Kidney (tissue), 14 donors: ENCODE measurements around the gene SNTG2. TPM values are rescaled to one million over a fixed set of nuclear protein-coding genes. Genes with fewer than 3 reads are reported as not detected.
A peak's percentile ranks its signal among the peaks of the same experiment; 100 is the strongest.
"Not testable (repeated sequence)": the region's sequence is repeated elsewhere in the genome, so short reads cannot be mapped to it uniquely, and the experiment has no call there.

Source experiments
- DNase-seq, 5 donors: peaks; one replicate each; pipeline ENCODE4 v3.0.0-alpha.2; 2013 to 2020
- FAIRE-seq: peaks from 2 replicates; lab custom pipeline; 2012; peaks lifted over from hg19 to GRCh38; lab: Jason Lieb, UNC
- H3K27ac ChIP-seq, 2 donors: one replicate each; pipeline ENCODE4 v1.7.0; 2013; ENCODE audit warnings: low read depth in 2 of 2, low read length in 2 of 2, inconsistent platforms in 1 of 2
- H3K27me3 ChIP-seq: one replicate; pipeline ENCODE4 v1.7.1; 2013; ENCODE audit warnings: low read length, inconsistent platforms; ENCODE audit not compliant: control insufficient read depth, insufficient read depth
- H3K36me3 ChIP-seq, 3 donors: one replicate each; pipeline versions ENCODE4 v1.7.0 to v1.7.1; 2013; ENCODE audit warnings: low read length in 3 of 3, control low read depth in 1 of 3, inconsistent platforms in 1 of 3; ENCODE audit not compliant: insufficient read depth in 3 of 3, control insufficient read depth in 2 of 3
- H3K4me1 ChIP-seq, 3 donors: one replicate each; pipeline versions ENCODE4 v1.7.0 to v1.7.1; 2013; ENCODE audit warnings: low read length in 3 of 3, inconsistent platforms in 1 of 3, low read depth in 1 of 3; ENCODE audit not compliant: control insufficient read depth in 2 of 3, insufficient read depth in 2 of 3
- H3K4me3 ChIP-seq, 3 donors: one replicate each; pipeline versions ENCODE4 v1.7.0 to v1.8.1; 2013; ENCODE audit warnings: low read length in 3 of 3, control low read depth in 1 of 3, inconsistent platforms in 1 of 3
- H3K9ac ChIP-seq, 3 donors: one replicate each; pipeline versions ENCODE4 v1.7.0 to v1.7.1; 2013; ENCODE audit warnings: low read length in 3 of 3, control low read depth in 1 of 3, inconsistent platforms in 1 of 3
- H3K9me3 ChIP-seq, 3 donors: one replicate each; pipeline versions ENCODE4 v1.7.0 to v1.7.1; 2013; ENCODE audit warnings: low read length in 3 of 3, control low read depth in 1 of 3, inconsistent platforms in 1 of 3; ENCODE audit not compliant: control insufficient read depth in 2 of 3, insufficient read depth in 1 of 3
- intact Hi-C: fragments of 100-400 bp; cut with DNase I; formaldehyde crosslinking; loops from one replicate; pipeline ENCODE4 v1.11.1; 2022
- polyA plus RNA-seq: library from polyadenylated mRNA; stranded (reverse); fragments of 350-450 nt; fragmentation: Illumina TruSeq; extraction: RNeasy Lipid Tissue Mini Kit (QIAGEN cat#74804); gene quantifications from one replicate; pipeline ENCODE4 v1.2.3, GENCODE V29; 2014; ENCODE audit warnings: low read depth, low replicate concordance; ENCODE audit not compliant: insufficient read depth
- total RNA-seq: library from RNA; stranded (reverse); fragmentation: NEBNext Ultra II Directional; extraction: Animal tissue kit (Norgen Biotek cat#: 25700); gene quantifications from one replicate; pipeline ENCODE4 v1.2.1, GENCODE V29; 2021
- TF ChIP-seq, protein P1 (sequence below): IDR thresholded peaks from 3 replicates; pipeline ENCODE4 v1.5.1; 2012; ENCODE audit warnings: mild to moderate bottlenecking, moderate library complexity, borderline replicate concordance; ENCODE audit not compliant: insufficient read depth; ENCODE audit errors: extremely low read depth
- donor health status: control.
- donor health status: control.
- donor health status: control.
- donor health status: control.
- donor health status: control.
- donor health status: DM: yes; HTN: yes; CAD: no.
- donor health status: Normal renal cell carcinoma (clear cell type).

SNTG2 gene
- total and polyA plus RNA-seq, 2 donors from 2014 or later = 2.2 TPM; not detected in 1

DNA sequence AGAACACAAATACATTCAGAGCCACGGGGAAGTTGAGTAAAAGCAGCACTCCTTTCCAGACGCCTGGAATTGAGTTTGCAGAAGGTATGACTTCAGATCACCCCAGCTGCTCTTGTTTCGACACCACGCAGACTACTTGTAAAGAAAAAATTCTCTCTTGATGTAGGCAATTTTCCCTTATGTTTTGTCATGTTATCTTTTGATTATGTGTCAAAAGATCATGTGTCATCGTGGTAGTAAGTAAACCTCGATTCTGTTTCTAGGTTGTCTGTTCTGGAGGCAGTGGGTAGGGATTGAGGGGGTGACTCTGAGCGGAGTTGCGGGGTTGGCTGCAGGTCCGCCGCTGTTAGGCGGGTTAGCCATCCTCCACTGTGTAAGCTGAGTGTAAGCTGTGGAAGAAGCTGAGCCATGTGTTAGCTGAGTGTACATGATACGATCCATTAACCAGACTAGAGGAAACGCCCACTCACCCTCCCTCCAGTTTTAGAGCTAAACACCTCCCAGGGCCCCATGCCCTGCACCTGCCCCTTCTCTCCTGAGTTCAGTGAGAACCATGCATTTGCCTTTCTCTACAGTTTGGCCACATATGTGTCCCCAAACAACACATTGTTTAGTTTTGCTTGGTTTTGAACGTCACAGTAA, 181.8 kb downstream of the SNTG2 start:
- no peak overlapping the region for H3K9ac ChIP-seq
- peak in 4 of 5 donors; percentile 72 to 90 (median 81) for DNase-seq
- no peak overlapping the region for H3K4me3 ChIP-seq
- no peak overlapping the region for H3K27ac ChIP-seq
- no peaks in the 10 kb centered on the region for H3K9me3 ChIP-seq
- H3K4me1 ChIP-seq = no peaks in the 10 kb centered on the region
- H3K36me3 ChIP-seq = no peaks in the 10 kb centered on the region
- TF ChIP-seq, protein P1, sequence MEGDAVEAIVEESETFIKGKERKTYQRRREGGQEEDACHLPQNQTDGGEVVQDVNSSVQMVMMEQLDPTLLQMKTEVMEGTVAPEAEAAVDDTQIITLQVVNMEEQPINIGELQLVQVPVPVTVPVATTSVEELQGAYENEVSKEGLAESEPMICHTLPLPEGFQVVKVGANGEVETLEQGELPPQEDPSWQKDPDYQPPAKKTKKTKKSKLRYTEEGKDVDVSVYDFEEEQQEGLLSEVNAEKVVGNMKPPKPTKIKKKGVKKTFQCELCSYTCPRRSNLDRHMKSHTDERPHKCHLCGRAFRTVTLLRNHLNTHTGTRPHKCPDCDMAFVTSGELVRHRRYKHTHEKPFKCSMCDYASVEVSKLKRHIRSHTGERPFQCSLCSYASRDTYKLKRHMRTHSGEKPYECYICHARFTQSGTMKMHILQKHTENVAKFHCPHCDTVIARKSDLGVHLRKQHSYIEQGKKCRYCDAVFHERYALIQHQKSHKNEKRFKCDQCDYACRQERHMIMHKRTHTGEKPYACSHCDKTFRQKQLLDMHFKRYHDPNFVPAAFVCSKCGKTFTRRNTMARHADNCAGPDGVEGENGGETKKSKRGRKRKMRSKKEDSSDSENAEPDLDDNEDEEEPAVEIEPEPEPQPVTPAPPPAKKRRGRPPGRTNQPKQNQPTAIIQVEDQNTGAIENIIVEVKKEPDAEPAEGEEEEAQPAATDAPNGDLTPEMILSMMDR = no peak
- FAIRE-seq = no peak
- H3K27me3 ChIP-seq = no peaks in the 10 kb centered on the region
- intact Hi-C loops = no loop called here

DNA sequence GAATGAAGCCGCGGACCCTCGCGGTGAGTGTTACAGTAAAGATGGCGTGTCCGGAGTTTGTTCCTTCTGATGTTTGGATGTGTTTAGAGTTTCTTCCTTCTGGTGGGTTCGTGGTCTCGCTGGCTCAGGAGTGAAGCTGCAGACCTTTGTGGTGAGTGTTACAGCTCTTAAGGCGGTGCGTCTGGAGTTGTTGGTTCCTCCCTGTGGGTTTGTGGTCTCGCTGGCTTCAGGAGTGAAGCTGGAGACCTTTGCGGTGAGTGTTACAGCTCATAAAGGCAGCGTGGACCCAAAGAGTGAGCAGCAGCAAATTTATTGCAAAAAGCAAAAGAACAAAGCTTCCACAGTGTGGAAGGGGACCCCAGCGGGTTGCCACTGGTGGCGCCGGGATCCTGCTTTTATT, 183.2 kb downstream of the SNTG2 start:
- H3K27me3 ChIP-seq, H3K4me3 ChIP-seq, H3K36me3 ChIP-seq, H3K4me1 ChIP-seq, FAIRE-seq, H3K9ac ChIP-seq, DNase-seq, intact Hi-C loops, H3K27ac ChIP-seq, H3K9me3 ChIP-seq: not testable (repeated sequence)

DNA sequence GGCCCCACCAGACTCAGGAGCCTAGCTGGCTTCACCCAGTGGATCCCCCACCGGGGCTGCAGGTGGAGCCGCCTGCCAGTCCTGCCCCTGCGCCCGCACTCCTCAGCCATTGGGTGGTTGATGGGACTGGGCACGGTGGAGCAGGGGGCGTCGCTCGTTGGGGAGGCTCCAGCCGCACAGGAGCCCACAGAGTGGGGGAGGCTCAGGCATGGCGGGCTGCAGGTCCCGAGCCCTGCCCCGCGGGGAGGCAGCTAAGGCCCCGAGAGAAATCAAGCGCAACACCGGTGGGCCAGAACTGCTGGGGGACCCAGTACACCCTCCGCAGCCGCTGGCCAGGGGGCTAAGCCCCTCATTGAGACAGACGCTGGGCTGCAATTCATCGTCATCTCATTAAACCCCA, 184.0 kb downstream of the SNTG2 start:
- TF ChIP-seq, protein P1 = no peak

DNA sequence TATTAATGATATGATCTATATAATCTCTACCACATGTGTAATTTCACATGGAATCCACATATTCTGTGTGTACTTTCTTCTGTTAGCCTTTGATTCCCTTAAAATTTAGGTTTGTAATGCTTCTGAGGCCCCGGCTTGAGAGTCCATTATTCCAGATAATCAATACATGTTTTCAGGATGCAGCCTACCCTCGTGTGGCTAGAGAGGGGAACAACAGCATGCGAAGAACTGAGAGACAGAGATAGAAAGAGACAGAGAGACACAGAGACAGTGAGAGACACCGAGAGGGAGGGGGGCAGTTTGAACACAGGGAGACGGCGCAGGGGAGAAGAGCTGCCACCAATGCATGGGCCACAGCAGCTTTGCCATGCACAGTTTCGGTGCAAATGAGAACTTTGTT, 185.4 kb downstream of the SNTG2 start:
- Histone ChIP-seq H3K9me3 (no peaks in the 10 kb centered on the region), H3K4me1 (no peaks in the 10 kb centered on the region), H3K9ac (no peak overlapping the region), H3K27ac (no peak overlapping the region), H3K36me3 (no peaks in the 10 kb centered on the region), H3K4me3 (no peak overlapping the region), H3K27me3 (no peaks in the 10 kb centered on the region)
- intact Hi-C loops = no loop called here
- FAIRE-seq (no peak), DNase-seq (no peak)
- TF ChIP-seq, protein P1 = no peak

More for the DNA sequence above, 184.0 kb downstream of the SNTG2 start:
- intact Hi-C loops = no loop called here
- Histone ChIP-seq H3K4me3 (no peak overlapping the region), H3K9ac (no peak overlapping the region), H3K27ac (no peak overlapping the region), H3K9me3 (no peaks in the 10 kb centered on the region), H3K4me1 (no peaks in the 10 kb centered on the region), H3K36me3 (no peaks in the 10 kb centered on the region), H3K27me3 (no peaks in the 10 kb centered on the region)
- DNase-seq = no peak
- no peak for FAIRE-seq
